AG04450 (cell line): ENCODE results near the gene PRPF19. TPM values are rescaled to one million over a fixed set of nuclear protein-coding genes. Genes with fewer than 3 reads are reported as not detected.

Source experiments
- CTCF ChIA-PET: fragments of 300-600, 350-600 bp; formaldehyde crosslinking; extraction: SDS; loops from one replicate; lab custom pipeline; 2022; ENCODE audit warnings: antibody characterized with exemption, inconsistent platforms; lab: Charles Lee
- POLR2A ChIA-PET: fragments of 350-600 bp; formaldehyde crosslinking; extraction: SDS; loops from one replicate; lab custom pipeline; 2021; ENCODE audit warnings: antibody characterized with exemption, inconsistent platforms; lab: Yijun Ruan, JAX
- DNase-seq: peaks from one replicate; pipeline ENCODE4 v3.0.0-alpha.2; 2011; ENCODE audit warnings: low read depth, low spot score
- H3K27ac ChIP-seq: one replicate; pipeline ENCODE4 v1.5.1; 2012; ENCODE audit warnings: low read depth, low read length, control low read depth
- H3K27me3 ChIP-seq: one replicate; pipeline ENCODE4 v1.6.0; 2012; ENCODE audit warnings: low read length; ENCODE audit not compliant: control insufficient read depth, insufficient read depth
- H3K4me3 ChIP-seq: 2 replicates; pipeline ENCODE4 v1.5.1; 2011; ENCODE audit warnings: mild to moderate bottlenecking, low read depth, low read length, control low read depth
- H3K9me3 ChIP-seq: 2 replicates; pipeline ENCODE4 v1.5.1; 2012; ENCODE audit warnings: low read length; ENCODE audit not compliant: control insufficient read depth, insufficient read depth
- CTCF ChIP-seq: IDR thresholded peaks from 2 replicates; pipeline ENCODE4 v1.5.1; 2011; ENCODE audit warnings: low read depth, low read length, control low read depth, inconsistent platforms
- polyA plus RNA-seq: library from polyadenylated mRNA; depleted of rRNA; stranded (reverse); fragments of >200 nt; gene quantifications from 2 replicates; pipeline ENCODE4 v1.2.3, GENCODE V29; 2011

Gene PRPF19
- polyA plus RNA-seq, 1 experiment, result 25.1 TPM

GRCh38 chr11:60852117-60852981, 54.0 kb downstream of the PRPF19 start:
- no peak for DNase-seq

DNA sequence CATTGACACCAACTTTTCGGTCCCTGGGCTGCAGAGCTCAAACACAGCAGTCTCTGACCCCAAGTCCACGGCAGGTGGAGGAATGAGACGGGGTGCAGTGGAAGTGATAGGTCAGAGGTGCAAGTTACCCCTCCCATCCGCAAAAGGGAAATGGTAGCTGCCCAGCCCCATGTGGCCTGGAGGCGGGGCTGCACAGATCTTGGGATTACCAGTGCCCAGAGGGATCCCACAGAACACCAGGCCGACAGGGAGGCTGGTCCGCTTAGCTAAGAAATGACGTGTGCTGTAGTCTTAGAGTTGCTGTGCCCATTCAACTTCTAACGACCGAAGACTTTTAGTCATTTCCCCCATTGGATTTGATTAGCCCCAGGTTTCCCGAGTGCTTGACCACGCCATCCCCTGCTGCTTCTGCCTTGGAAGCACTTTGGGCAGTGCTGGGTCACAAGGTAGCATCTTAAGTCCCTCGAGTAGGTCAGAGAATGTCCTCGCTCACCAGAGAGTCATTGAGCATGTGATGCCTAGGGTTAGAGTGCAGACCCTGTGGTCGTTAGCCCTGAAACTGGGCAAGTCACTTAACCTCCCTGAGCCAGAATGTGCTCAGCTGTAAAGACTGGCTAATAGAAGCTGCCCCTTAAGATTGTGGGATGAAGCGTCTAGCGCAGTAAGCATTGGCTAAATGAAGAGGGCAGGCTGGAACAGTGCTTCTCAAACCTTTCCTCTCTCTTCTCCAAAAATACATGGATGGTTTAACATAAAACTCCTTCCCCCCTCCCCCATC, 54.9 kb downstream of the PRPF19 start:
- Histone ChIP-seq H3K9me3 (peaks cover 3% of the 10 kb centered on the region; the same call in 1 of the 2 replicates), H3K27ac (no peak overlapping the region), H3K4me3 (no peak overlapping the region), H3K27me3 (peaks cover 5% of the 10 kb centered on the region)
- TF ChIP-seq CTCF, result no peak
- DNase-seq, result no peak
- CTCF ChIA-PET, result interaction anchor here (1.7 kb wide), 1 partner anchor 48 kb away, joined by 4 read pairs; no protein-coding TSS in a partner anchor
- POLR2A ChIA-PET, result no interaction called here

More at GRCh38 chr11:60852117-60852981, 54.0 kb downstream of the PRPF19 start:
- Histone ChIP-seq H3K4me3 (no peak overlapping the region), H3K9me3 (peaks cover 3% of the 10 kb centered on the region; the same call in 1 of the 2 replicates), H3K27ac (no peak overlapping the region), H3K27me3 (peaks cover 5% of the 10 kb centered on the region)
- POLR2A ChIA-PET, result no interaction called here
- CTCF ChIA-PET, result interaction anchor here (1.7 kb wide), 1 partner anchor 47 kb away, joined by 4 read pairs; no protein-coding TSS in a partner anchor
- no peak for TF ChIP-seq CTCF

- CTCF ChIA-PET, result interaction anchor here (0.9 kb wide), 1 partner anchor 50 kb away, joined by 6 read pairs; no protein-coding TSS in a partner anchor
- H3K27me3 ChIP-seq, result peaks cover 3% of the 10 kb centered on the region
- no peak overlapping the region for H3K27ac ChIP-seq
- POLR2A ChIA-PET, result no interaction called here
- no peak overlapping the region for H3K4me3 ChIP-seq
- DNase-seq, result no peak
- TF ChIP-seq CTCF, result no peak
- H3K9me3 ChIP-seq, result peaks cover 3% of the 10 kb centered on the region; the same call in 1 of the 2 replicates
These were observed 56.5 kb downstream of the PRPF19 start for GRCh38 chr11:60849641-60850520.

DNA sequence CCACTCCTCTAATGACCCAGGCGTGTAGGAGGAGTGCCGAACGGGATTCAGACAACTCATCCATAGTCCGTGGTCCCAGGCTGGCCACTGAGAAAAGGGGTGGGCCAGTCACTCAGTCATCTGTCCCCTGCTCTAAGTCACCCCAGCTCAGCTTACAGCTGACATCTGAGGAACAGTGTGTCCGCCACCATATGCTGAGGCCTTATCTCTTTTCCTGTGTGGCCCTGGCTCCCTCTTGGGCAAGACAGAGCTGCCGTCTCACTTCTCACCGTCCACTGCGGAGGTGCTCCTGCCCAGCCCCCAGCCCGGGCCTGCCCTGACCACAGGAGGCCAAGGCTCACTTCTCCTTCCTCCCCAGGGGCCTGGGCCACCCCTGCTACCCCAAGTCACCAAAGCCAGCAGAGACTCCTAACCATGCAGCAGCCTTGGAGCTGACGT, 57.7 kb downstream of the PRPF19 start:
- CTCF ChIA-PET, result interaction anchor here (0.9 to 1.3 kb wide), 2 partner anchors 39 to 51 kb away, joined by 3 to 6 read pairs; no protein-coding TSS in a partner anchor
- Histone ChIP-seq H3K4me3 (no peak overlapping the region), H3K27me3 (no peaks in the 10 kb centered on the region), H3K27ac (no peak overlapping the region), H3K9me3 (peaks cover 3% of the 10 kb centered on the region; the same call in 1 of the 2 replicates)
- POLR2A ChIA-PET, result no interaction called here
- TF ChIP-seq CTCF, result no peak
- no peak for DNase-seq
